HEK293 (cell line): ENCODE measurements around the gene SIRPA.

Source experiments
- HOXA7 ChIP-seq: sonication (generic); formaldehyde crosslinking; IDR thresholded peaks from 2 replicates; pipeline ENCODE4 v1.8.1; 2022; ENCODE audit warnings: missing genetic modification reagents, borderline replicate concordance
- HOXD13 ChIP-seq: sonication (generic); formaldehyde crosslinking; IDR thresholded peaks from 2 replicates; pipeline ENCODE4 v1.8.0; 2022; ENCODE audit warnings: missing genetic modification reagents, borderline replicate concordance
- TRIM28 ChIP-seq: IDR thresholded peaks from 2 replicates; pipeline ENCODE4 v1.6.1; 2011; ENCODE audit warnings: low read length, control low read depth, borderline replicate concordance
- YY1 ChIP-seq: fragments of 450-650 bp; formaldehyde crosslinking; IDR thresholded peaks from 2 replicates; pipeline ENCODE4 v1.5.1; 2018; ENCODE audit warnings: missing biosample characterization, missing genetic modification characterization
- ZBTB20 ChIP-seq: fragments of 450-650 bp; formaldehyde crosslinking; IDR thresholded peaks from 2 replicates; pipeline ENCODE4 v1.5.1; 2016; ENCODE audit warnings: missing biosample characterization, missing genetic modification characterization
- ZBTB21 ChIP-seq: fragments of 450-650 bp; formaldehyde crosslinking; IDR thresholded peaks from 2 replicates; pipeline ENCODE4 v1.5.1; 2017; ENCODE audit warnings: missing biosample characterization, missing genetic modification characterization
- ZNF114 ChIP-seq: fragments of 450-650 bp; formaldehyde crosslinking; IDR thresholded peaks from 2 replicates; pipeline ENCODE4 v1.5.0; 2017; ENCODE audit warnings: missing biosample characterization, missing genetic modification characterization
- ZNF274 ChIP-seq, 2 experiments: fragments of 200-500 bp in 1 of 2; fragments of 450-650 bp in 1 of 2; sonication (Bioruptor generic) in 1 of 2; formaldehyde crosslinking in 1 of 2; IDR thresholded peaks; 2 replicates each; pipeline versions ENCODE4 v1.5.1 to v1.6.1; 2014 to 2016; ENCODE audit warnings: borderline replicate concordance in 1 of 2, inconsistent platforms in 1 of 2, low read length in 1 of 2, missing biosample characterization in 1 of 2, missing genetic modification characterization in 1 of 2
- ZNF558 ChIP-seq: fragments of 450-650 bp; formaldehyde crosslinking; IDR thresholded peaks from 2 replicates; pipeline ENCODE4 v1.5.1; 2016; ENCODE audit warnings: missing biosample characterization, missing genetic modification characterization
- TF ChIP-seq, protein P1 (sequence below): fragments of 450-650 bp; formaldehyde crosslinking; IDR thresholded peaks from 2 replicates; pipeline ENCODE4 v1.5.1; 2016; ENCODE audit warnings: missing biosample characterization, missing genetic modification characterization
- TF ChIP-seq, protein P2 (sequence below): sonication (generic); formaldehyde crosslinking; IDR thresholded peaks from 2 replicates; pipeline ENCODE4 v1.8.1; 2022; ENCODE audit warnings: mild to moderate bottlenecking, moderate library complexity, missing genetic modification reagents
- TF ChIP-seq, protein P3 (sequence below): fragments of 450-650 bp; formaldehyde crosslinking; IDR thresholded peaks from 2 replicates; pipeline ENCODE4 v1.5.1; 2016; ENCODE audit warnings: missing biosample characterization, missing genetic modification characterization
- TF ChIP-seq, protein P4 (sequence below): fragments of 450-650 bp; formaldehyde crosslinking; conservative IDR thresholded peaks from 2 replicates; pipeline ENCODE4 v1.5.1; 2016; ENCODE audit warnings: low read depth, missing biosample characterization, missing genetic modification characterization

- TF ChIP-seq ZBTB20 (tag by site-specific recombination), result no peak
- TF ChIP-seq, protein P1, sequence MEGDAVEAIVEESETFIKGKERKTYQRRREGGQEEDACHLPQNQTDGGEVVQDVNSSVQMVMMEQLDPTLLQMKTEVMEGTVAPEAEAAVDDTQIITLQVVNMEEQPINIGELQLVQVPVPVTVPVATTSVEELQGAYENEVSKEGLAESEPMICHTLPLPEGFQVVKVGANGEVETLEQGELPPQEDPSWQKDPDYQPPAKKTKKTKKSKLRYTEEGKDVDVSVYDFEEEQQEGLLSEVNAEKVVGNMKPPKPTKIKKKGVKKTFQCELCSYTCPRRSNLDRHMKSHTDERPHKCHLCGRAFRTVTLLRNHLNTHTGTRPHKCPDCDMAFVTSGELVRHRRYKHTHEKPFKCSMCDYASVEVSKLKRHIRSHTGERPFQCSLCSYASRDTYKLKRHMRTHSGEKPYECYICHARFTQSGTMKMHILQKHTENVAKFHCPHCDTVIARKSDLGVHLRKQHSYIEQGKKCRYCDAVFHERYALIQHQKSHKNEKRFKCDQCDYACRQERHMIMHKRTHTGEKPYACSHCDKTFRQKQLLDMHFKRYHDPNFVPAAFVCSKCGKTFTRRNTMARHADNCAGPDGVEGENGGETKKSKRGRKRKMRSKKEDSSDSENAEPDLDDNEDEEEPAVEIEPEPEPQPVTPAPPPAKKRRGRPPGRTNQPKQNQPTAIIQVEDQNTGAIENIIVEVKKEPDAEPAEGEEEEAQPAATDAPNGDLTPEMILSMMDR (tag by site-specific recombination), result no peak
- TF ChIP-seq TRIM28, result no peak
- no peak for TF ChIP-seq ZNF274 (IDR thresholded peaks at IDR 0.05; ENCODE audit: low read length)
- TF ChIP-seq ZNF274 (tag by site-specific recombination; IDR thresholded peaks at IDR 0.05; ENCODE audit: borderline replicate concordance), result no peak
- TF ChIP-seq HOXD13 (CRISPR knock-in tag), result no peak
- TF ChIP-seq YY1 (tag by site-specific recombination), result no peak
- no peak for TF ChIP-seq ZNF114 (tag by site-specific recombination)
- no peak for TF ChIP-seq HOXA7
- TF ChIP-seq ZNF558 (tag by site-specific recombination), result no peak
- TF ChIP-seq ZBTB21 (tag by site-specific recombination), result no peak
- TF ChIP-seq, protein P2, sequence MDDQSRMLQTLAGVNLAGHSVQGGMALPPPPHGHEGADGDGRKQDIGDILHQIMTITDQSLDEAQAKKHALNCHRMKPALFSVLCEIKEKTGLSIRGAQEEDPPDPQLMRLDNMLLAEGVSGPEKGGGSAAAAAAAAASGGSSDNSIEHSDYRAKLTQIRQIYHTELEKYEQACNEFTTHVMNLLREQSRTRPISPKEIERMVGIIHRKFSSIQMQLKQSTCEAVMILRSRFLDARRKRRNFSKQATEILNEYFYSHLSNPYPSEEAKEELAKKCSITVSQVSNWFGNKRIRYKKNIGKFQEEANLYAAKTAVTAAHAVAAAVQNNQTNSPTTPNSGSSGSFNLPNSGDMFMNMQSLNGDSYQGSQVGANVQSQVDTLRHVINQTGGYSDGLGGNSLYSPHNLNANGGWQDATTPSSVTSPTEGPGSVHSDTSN, result no peak
- TF ChIP-seq, protein P3, sequence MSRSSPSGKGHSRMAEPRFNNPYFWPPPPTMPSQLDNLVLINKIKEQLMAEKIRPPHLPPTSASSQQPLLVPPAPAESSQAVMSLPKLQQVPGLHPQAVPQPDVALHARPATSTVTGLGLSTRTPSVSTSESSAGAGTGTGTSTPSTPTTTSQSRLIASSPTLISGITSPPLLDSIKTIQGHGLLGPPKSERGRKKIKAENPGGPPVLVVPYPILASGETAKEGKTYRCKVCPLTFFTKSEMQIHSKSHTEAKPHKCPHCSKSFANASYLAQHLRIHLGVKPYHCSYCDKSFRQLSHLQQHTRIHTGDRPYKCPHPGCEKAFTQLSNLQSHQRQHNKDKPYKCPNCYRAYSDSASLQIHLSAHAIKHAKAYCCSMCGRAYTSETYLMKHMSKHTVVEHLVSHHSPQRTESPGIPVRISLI, result no peak
- TF ChIP-seq, protein P4, sequence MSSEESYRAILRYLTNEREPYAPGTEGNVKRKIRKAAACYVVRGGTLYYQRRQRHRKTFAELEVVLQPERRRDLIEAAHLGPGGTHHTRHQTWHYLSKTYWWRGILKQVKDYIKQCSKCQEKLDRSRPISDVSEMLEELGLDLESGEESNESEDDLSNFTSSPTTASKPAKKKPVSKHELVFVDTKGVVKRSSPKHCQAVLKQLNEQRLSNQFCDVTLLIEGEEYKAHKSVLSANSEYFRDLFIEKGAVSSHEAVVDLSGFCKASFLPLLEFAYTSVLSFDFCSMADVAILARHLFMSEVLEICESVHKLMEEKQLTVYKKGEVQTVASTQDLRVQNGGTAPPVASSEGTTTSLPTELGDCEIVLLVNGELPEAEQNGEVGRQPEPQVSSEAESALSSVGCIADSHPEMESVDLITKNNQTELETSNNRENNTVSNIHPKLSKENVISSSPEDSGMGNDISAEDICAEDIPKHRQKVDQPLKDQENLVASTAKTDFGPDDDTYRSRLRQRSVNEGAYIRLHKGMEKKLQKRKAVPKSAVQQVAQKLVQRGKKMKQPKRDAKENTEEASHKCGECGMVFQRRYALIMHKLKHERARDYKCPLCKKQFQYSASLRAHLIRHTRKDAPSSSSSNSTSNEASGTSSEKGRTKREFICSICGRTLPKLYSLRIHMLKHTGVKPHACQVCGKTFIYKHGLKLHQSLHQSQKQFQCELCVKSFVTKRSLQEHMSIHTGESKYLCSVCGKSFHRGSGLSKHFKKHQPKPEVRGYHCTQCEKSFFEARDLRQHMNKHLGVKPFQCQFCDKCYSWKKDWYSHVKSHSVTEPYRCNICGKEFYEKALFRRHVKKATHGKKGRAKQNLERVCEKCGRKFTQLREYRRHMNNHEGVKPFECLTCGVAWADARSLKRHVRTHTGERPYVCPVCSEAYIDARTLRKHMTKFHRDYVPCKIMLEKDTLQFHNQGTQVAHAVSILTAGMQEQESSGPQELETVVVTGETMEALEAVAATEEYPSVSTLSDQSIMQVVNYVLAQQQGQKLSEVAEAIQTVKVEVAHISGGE, result no peak
Measured at GRCh38 chr20:1896484-1897258, 1.5 kb downstream of the SIRPA start.
